Activated naive CD8-positive, alpha-beta T cell (primary cell): ENCODE measurements around the gene MND1.

Experiments used
- H3K27ac Mint-ChIP-seq: one replicate; pipeline ENCODE4 v1.8.0; 2021; ENCODE audit warnings: mixed read lengths
- H3K27me3 Mint-ChIP-seq: one replicate; pipeline ENCODE4 v1.8.0; 2021; ENCODE audit warnings: mixed read lengths
- H3K36me3 Mint-ChIP-seq: one replicate; pipeline ENCODE4 v1.8.0; 2021; ENCODE audit warnings: mixed read lengths
- H3K4me1 Mint-ChIP-seq: one replicate; pipeline ENCODE4 v1.8.0; 2021; ENCODE audit warnings: low read depth, mixed read lengths
- H3K4me3 Mint-ChIP-seq: one replicate; pipeline ENCODE4 v1.8.0; 2021; ENCODE audit warnings: mild to moderate bottlenecking, mixed read lengths
- H3K9me3 Mint-ChIP-seq: one replicate; pipeline ENCODE4 v1.8.0; 2021; ENCODE audit warnings: low read depth, mixed read lengths

Gene MND1, protein sequence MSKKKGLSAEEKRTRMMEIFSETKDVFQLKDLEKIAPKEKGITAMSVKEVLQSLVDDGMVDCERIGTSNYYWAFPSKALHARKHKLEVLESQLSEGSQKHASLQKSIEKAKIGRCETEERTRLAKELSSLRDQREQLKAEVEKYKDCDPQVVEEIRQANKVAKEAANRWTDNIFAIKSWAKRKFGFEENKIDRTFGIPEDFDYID

DNA sequence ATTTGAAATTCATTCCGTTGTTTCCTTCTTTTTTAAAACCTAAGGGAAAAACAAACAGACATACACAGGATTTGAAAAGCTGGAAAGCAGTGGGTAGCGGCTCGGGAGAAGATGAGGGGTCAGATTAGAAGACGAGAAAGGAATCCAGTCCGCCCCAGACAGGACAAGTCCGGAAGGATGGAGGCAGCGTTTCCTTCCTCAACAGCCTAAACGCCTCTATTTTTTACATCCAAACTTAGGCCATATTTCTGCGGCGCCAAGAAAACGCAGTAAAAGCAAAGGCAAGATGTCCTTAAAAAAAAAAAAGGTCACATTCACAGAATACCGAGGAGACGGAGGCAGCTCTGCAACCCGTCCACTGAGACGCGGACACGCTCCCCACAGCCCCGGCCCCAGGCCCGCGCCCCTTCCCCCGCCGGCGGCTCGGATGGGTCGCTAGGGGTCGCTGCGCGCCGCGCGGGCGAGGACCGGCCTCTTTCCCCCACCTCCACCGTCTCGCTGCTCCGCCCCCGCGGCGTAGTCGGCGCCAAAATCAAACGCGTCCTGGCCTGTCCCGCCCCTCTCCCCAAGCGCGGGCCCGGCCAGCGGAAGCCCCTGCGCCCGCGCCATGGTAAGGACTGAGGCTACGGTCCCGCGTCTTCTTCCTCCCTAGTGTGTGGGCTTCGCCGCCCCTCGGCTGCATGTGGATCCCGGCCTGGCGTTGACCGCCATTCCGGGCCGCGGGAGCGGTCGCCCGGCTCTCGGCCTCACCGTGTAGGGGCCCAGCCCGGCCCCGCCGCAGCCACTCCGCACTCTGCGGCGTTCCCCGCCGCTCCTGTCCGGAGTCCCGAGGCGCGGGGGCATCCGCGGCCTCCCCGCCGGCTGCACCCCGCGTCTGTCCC lies at the start of gene MND1:
Gene MND1 (plus strand): TSS at position 558 of the 881 bp plus-strand sequence. CDS start 50 bp downstream, at position 608.
- Mint-ChIP-seq H3K27me3 (no peaks in the 10 kb centered on the region), H3K27ac (peak within 1 kb of the TSS; percentile 90), H3K9me3 (no peaks in the 10 kb centered on the region), H3K36me3 (no peaks in the 10 kb centered on the region), H3K4me1 (peaks cover 4% of the 10 kb centered on the region), H3K4me3 (peak within 1 kb of the TSS; percentile 96)

DNA sequence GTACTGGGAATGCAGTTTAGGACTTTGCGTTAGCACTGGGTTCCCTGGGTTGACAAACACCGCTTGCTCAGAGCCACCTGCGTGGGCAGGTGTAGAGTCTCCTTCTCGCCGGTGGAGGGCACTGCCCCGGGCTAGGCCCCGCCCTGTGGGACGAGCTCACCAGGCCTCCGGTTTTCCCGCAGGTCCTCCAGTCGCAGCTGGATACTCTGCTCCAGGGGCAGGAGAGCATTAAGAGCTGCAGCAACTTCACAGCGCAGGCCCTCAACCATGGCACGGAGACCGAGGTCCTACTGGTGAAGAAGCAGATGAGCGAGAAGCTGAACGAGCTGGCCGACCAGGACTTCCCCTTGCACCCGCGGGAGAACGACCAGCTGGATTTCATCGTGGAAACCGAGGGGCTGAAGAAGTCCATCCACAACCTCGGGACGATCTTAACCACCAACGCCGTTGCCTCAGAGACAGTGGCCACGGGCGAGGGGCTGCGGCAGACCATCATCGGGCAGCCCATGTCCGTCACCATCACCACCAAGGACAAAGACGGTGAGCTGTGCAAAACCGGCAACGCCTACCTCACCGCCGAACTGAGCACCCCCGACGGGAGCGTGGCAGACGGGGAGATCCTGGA lies 49.2 kb upstream of the MND1 start:
- Mint-ChIP-seq H3K4me3 (no peak overlapping the region), H3K9me3 (peaks cover 6% of the 10 kb centered on the region), H3K27ac (no peak overlapping the region), H3K4me1 (no peaks in the 10 kb centered on the region), H3K36me3 (peaks cover 11% of the 10 kb centered on the region), H3K27me3 (no peaks in the 10 kb centered on the region)

DNA sequence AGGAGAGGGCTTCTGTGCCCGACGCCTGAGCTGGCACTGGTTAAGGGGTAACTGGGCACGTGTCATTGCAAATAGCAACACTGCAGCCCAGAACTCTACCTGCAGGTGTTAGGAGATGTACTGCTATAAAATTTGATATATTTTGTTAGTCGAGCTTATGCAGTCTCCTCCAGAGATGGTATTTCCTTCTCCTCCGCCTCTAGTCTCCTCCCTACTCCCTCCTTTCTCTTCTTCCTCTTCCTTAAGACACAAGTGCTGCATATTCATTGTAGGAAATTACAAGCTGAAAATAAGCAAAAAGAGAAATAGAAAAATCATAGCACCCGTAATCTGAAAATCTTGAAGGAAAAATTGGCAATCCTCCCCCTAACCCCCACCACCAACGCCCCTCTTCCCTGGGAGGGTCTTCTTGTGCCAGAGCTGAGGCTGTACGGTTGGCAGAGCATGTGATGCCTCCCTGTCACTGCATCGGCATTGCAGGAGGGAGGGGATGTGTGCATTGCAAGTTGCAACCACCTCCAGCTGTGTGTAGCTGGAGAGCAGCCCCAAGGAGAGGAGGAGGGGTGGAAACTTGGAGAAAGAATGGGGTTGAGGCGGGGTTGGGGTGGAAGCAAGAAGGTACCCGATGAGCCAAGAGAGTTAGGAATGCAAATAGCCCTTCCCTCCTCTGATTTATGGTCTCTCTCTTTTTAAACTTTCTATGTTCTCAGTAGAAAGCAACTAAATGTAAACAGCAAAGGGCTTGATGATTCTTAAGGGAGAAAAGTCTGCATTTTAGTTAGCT lies 48.3 kb upstream of the MND1 start:
- no peak overlapping the region for H3K27ac Mint-ChIP-seq
- peaks cover 13% of the 10 kb centered on the region for H3K36me3 Mint-ChIP-seq
- H3K9me3 Mint-ChIP-seq: peaks cover 6% of the 10 kb centered on the region
- no peaks in the 10 kb centered on the region for H3K27me3 Mint-ChIP-seq
- no peak overlapping the region for H3K4me3 Mint-ChIP-seq
- no peaks in the 10 kb centered on the region for H3K4me1 Mint-ChIP-seq

DNA sequence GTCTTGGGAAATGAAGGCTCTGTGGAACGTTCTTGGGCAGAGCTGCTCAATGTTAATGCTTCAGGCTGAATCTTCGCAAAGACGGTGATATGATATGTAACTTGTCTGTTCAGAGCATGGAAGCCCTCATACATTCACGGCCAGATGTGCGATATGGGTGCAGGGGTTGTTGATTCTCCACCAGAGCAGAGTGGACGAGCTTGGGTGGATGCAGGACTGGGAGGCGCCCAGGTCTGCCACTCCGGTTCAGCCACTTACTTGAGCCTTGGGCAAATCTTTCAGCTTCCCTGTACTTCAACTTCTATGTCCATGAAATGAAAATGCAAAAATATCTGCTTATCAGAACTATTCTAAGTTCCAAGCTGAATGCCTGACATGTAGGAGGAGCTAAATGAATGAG lies 47.4 kb upstream of the MND1 start:
- peaks cover 18% of the 10 kb centered on the region for H3K36me3 Mint-ChIP-seq
- no peaks in the 10 kb centered on the region for H3K4me1 Mint-ChIP-seq
- peaks cover 6% of the 10 kb centered on the region for H3K9me3 Mint-ChIP-seq
- no peak overlapping the region for H3K27ac Mint-ChIP-seq
- no peak overlapping the region for H3K4me3 Mint-ChIP-seq
- H3K27me3 Mint-ChIP-seq: no peaks in the 10 kb centered on the region

DNA sequence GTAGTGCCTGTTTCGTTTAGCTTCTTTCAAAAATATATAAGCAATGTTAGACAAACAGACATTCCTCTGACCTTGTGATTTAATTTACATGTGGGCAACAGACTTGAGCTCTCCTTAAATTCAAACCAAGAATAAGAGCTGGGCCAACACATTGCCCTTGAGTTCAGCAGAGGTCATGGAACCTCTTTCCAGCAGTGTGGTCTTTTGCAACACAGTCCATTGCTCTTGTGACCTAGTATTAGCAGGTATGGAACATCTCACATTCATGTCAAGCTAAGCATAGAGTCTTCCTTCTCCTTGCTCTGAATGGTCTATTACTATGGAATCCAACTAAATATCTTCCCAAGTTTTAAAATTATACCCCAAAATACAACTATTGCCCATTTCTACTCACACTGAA lies 33.7 kb upstream of the MND1 start:
- Mint-ChIP-seq H3K27ac (no peak overlapping the region), H3K4me3 (no peak overlapping the region)

DNA sequence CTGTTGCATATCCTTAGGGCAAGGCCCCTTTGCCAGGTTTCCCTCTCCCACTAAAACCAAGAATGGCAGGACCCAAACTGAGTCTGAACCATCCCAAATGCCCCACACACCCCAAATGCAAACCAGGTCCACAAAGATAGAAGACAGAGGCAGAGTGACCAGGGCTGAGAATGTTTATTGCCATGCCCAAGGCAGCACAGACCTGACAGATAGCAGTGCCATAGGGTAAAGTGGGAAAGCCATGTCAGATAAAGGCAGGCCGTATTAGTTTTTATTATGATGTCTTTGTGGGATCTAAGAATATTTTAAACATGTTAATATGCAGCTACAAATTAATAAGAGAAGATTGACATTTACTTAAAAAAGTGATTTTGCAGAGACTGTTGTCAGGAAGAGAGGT lies 29.6 kb upstream of the MND1 start:
- H3K36me3 Mint-ChIP-seq: no peaks in the 10 kb centered on the region
- H3K4me1 Mint-ChIP-seq: no peaks in the 10 kb centered on the region
- peaks cover 1% of the 10 kb centered on the region for H3K27me3 Mint-ChIP-seq
- no peak overlapping the region for H3K4me3 Mint-ChIP-seq
- H3K9me3 Mint-ChIP-seq: no peaks in the 10 kb centered on the region
- H3K27ac Mint-ChIP-seq: no peak overlapping the region

More for the DNA sequence above, 33.7 kb upstream of the MND1 start:
- Mint-ChIP-seq H3K36me3 (peaks cover 8% of the 10 kb centered on the region), H3K27me3 (no peaks in the 10 kb centered on the region), H3K4me1 (no peaks in the 10 kb centered on the region), H3K9me3 (peaks cover 4% of the 10 kb centered on the region)

DNA sequence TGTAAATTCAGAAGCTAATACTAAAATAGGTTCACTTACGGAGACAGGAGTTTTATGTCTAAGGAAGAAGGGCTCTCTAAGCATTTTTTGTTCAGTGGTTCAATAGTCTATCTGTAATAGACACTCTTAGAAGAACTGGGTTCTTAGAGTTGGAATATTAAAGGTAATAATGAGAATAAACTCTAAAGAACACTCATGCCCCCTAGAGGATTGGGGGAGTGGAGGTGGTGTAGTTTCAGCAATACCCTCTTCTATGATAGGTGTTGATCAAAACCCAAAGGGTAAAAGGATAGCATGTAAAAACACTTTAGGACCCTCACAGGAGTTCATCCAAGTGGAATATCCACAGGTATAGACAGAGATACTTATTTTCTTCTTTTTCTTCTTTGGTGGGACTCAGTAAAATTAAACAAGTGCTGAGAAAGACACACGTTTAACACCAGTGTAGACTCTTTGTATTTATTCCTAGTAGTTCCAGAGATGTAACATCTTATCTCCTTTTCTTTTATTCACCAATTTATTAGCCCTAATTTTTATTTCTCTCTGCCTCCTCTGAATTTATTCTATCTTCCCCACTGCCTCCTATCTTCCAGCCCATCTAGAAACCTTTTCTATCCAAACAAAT lies 25.7 kb upstream of the MND1 start:
- H3K27ac Mint-ChIP-seq: no peak overlapping the region
- H3K4me1 Mint-ChIP-seq: no peaks in the 10 kb centered on the region
- peaks cover 4% of the 10 kb centered on the region for H3K27me3 Mint-ChIP-seq
- no peak overlapping the region for H3K4me3 Mint-ChIP-seq
- H3K36me3 Mint-ChIP-seq: no peaks in the 10 kb centered on the region
- H3K9me3 Mint-ChIP-seq: no peaks in the 10 kb centered on the region

DNA sequence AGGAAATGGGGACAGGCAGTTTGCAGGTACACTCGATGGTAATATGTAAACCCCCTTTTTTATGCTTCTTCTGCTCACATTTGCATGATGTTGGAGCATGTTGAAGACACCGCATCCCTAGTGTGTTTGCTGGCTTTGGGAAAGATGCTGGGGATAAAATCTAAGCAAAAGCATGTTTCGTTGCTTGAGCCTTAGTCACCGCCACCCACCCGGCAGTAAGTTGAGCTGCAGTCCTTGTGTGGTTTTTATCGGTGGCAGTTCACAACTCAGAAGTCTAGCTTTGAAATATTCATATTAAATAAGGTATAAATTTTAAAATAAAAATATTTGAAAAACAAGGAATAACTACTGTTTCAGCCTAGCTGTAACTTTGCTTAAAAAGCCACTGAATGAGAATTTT lies 21.7 kb upstream of the MND1 start:
- Mint-ChIP-seq H3K4me3 (no peak overlapping the region), H3K27ac (no peak overlapping the region), H3K36me3 (no peaks in the 10 kb centered on the region), H3K9me3 (no peaks in the 10 kb centered on the region), H3K4me1 (no peaks in the 10 kb centered on the region), H3K27me3 (peaks cover 6% of the 10 kb centered on the region)

DNA sequence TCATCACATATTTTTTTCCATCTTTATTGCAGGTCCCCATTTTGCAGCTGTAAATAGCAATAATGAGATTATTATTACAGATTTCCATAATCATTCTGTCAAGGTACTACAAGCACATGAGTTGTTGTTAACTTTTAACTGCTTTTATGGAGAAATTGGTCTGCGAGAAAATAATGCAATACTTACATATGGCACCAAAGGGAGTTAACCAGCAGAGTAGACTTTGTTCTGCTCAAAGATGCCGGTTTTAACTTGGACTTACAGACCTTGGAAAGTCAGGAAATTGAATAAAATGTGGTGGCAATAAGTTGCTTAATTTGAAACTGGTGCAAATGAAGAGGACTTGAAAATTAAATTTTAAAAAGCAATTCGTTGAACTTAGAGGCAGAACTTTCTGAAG lies 20.4 kb upstream of the MND1 start:
- Mint-ChIP-seq H3K36me3 (peaks cover 2% of the 10 kb centered on the region), H3K9me3 (no peaks in the 10 kb centered on the region), H3K27me3 (peaks cover 5% of the 10 kb centered on the region), H3K4me3 (no peak overlapping the region), H3K4me1 (no peaks in the 10 kb centered on the region), H3K27ac (no peak overlapping the region)

DNA sequence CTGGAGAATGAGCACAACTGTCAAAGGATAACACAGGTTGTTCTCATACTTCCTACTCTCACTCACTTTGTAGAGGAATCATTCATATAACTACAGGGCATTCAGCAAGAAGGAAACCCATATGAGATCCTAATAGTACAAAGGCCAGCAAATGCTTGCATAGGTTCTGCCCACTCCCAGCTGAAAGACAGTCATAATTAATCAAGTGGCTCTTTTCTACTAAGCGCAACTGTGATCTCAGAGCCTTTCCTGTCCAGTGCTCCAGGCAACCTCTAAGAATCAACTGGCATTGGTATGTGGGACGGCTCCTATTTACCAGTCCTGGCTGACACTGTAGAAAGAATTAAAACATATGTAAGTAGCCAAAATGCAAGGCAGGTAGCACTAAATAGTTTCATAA lies 18.9 kb upstream of the MND1 start:
- H3K4me1 Mint-ChIP-seq: no peaks in the 10 kb centered on the region
- no peaks in the 10 kb centered on the region for H3K9me3 Mint-ChIP-seq
- peaks cover 5% of the 10 kb centered on the region for H3K27me3 Mint-ChIP-seq
- H3K4me3 Mint-ChIP-seq: no peak overlapping the region
- H3K27ac Mint-ChIP-seq: no peak overlapping the region
- H3K36me3 Mint-ChIP-seq: peaks cover 4% of the 10 kb centered on the region

DNA sequence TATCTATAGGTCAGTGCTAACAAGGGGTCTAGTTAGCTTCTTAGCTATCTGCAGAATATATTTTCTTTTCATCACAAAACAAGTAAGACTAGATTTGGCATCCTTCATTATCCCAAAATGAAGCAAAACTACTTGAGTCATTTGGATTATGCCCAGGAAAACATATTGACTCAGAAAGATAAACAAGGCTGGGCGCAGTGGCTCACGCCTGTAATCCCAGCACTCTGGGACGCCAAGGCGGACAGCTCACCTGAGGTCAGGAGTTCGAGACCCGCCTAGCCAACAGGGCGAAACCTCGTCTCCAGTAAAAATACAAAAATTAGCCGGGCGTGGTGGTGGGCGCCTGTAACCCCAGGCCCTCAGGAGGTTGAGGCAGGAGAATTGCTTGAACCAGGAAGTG lies 18.0 kb upstream of the MND1 start:
- Mint-ChIP-seq H3K27me3 (peaks cover 5% of the 10 kb centered on the region), H3K4me1 (no peaks in the 10 kb centered on the region), H3K36me3 (peaks cover 4% of the 10 kb centered on the region), H3K27ac (no peak overlapping the region), H3K9me3 (no peaks in the 10 kb centered on the region), H3K4me3 (no peak overlapping the region)

DNA sequence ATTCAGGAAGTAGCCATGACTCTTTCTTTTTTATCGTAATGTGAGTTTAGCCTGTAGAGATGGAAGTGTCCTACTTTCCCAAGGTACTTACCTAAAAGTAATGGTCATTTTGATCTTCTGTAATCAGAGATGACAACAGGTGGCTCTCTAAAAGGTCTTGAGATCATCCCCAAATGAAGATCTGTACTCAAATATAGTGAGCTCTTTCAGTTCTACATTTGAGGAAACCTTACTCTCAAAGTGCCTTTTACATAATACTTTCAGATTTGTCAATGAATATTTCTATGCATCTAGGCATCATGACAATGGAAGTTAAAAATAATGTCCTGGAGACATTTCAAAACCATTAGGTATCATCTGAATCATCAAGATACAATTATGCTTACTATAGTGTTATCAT lies 17.2 kb upstream of the MND1 start:
- H3K36me3 Mint-ChIP-seq: peaks cover 4% of the 10 kb centered on the region
- H3K4me3 Mint-ChIP-seq: no peak overlapping the region
- no peaks in the 10 kb centered on the region for H3K4me1 Mint-ChIP-seq
- no peaks in the 10 kb centered on the region for H3K9me3 Mint-ChIP-seq
- peaks cover 2% of the 10 kb centered on the region for H3K27me3 Mint-ChIP-seq
- H3K27ac Mint-ChIP-seq: no peak overlapping the region

DNA sequence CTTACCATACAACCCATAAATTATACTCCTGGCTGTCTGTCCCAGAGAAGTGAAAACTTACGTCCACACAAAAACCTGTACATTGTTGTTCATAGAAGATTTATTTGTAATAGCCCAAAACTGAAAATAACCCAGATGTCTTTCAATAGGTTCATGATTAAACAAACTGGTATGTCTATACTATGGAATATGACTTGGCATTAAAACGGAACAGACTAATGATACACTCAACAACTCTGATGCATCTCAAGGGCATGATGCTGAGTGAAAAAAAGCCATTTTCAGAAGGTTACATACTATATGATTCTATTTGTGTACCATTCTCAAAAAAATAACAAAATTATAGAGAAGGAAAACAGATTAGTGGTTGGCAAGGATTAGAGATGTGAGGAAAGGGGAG lies 11.6 kb upstream of the MND1 start:
- no peak overlapping the region for H3K27ac Mint-ChIP-seq
- no peaks in the 10 kb centered on the region for H3K4me1 Mint-ChIP-seq
- H3K9me3 Mint-ChIP-seq: no peaks in the 10 kb centered on the region
- peaks cover 4% of the 10 kb centered on the region for H3K36me3 Mint-ChIP-seq
- no peak overlapping the region for H3K4me3 Mint-ChIP-seq
- H3K27me3 Mint-ChIP-seq: no peaks in the 10 kb centered on the region

DNA sequence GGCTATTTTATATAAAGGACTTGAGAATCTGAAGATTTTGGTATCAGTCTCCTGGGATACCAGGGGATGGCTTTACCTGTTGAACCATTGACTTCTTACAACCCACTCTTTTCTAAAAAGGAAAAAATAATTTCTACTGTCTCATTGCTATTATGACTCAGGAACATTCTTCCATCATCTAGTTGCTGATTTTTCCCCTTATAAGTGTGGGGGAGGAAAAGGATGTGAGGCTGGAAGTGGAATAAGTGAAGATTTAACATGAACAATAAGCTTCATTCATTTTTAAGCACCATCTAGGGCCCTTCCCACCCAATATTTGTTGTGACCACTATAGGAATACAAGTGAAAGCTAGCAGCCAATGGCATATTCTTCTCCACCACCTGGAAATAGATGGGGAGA lies 10.6 kb upstream of the MND1 start:
- Mint-ChIP-seq H3K36me3 (peaks cover 2% of the 10 kb centered on the region), H3K4me3 (no peak overlapping the region), H3K27me3 (no peaks in the 10 kb centered on the region), H3K4me1 (no peaks in the 10 kb centered on the region), H3K27ac (no peak overlapping the region), H3K9me3 (no peaks in the 10 kb centered on the region)
